HG03354 (cell line): ENCODE measurements around the gene SFRP2.
A peak's percentile ranks its signal among the peaks of the same experiment; 100 is the strongest.

ENCODE experiments used
- ATAC-seq: cut with Tn5 transposase; IDR thresholded peaks from one replicate; pipeline ENCODE4 v1.9.1; 2021; ENCODE audit warnings: mild to moderate bottlenecking; ENCODE audit not compliant: unreplicated experiment, poor library complexity, severe bottlenecking

Gene SFRP2

DNA sequence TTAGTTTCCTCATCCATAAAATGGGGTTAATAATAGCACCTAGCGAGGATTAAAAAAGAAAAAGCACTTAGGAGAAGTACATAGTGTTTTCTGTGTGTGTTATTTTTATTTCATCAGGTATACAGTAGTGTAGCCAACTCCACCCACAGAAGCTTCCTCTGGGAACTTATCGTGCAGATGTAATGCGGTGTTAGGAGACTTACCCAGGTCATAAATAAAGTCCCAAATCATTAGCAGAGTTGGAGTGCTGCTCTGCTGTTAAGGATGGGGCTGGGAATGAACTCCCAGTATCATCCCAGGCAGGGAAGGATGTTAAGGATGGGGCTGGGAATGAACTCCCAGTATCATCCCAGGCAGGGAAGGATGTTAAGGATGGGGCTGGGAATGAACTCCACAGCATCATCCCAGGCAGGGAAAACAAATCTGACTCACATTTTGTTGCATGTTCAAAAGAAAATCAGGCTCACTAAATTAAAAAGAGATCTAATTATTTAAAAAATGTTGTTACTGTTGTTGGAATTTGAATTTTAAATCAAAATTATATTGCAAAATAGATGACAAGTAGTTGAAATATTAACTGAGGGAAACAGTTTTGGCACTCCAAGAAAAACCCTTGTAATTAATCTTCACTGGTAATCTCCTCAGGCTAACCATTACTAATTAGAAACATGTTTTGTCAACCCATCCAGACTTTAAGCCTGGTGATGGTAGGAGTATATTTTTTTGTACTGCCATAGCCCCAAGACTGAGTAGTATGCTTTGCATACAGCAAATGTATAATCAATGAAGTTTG, 10.2 kb upstream of the SFRP2 start:
- no peak for ATAC-seq

DNA sequence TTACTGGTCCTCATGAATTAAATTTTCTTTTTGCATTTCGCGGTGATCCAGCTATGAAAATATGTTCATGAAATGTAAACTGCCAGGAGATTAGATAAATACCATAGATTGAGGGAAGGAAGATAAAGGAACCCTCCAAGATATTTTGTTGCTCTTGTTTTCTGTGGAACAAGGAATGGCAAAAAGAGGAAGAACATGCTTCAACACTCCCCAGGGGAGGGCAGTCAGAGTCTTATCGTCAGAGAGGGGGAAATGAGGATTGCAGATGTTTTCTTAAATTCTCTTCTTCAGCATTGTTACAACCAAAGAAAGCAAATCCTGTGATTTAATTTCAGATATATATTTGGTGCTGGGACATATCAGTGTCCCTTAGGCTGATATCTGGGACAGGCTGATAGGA, 9.5 kb upstream of the SFRP2 start:
- ATAC-seq: no peak

DNA sequence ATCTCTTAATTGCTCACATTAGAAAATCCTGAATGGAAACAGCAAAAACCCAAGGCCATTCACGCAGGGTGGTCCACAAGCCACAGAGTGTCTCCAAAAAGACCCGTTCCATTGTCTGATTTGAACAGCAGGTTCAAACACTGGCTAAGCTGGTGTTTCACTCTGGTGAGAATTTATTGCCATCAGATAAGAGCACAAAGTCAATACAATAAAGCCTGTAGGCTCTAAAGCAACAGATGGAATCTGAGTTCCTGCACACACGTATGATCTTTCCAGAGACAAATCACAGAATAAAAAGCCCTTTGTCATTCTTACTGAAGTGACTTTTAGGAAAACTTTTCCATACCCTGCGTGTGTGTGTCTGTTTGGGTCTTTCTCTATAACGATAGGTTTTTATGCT, 5.1 kb upstream of the SFRP2 start:
- no peak for ATAC-seq

GRCh38 chr4:153792618-153793247, 3.9 kb upstream of the SFRP2 start:
- ATAC-seq: no peak

DNA sequence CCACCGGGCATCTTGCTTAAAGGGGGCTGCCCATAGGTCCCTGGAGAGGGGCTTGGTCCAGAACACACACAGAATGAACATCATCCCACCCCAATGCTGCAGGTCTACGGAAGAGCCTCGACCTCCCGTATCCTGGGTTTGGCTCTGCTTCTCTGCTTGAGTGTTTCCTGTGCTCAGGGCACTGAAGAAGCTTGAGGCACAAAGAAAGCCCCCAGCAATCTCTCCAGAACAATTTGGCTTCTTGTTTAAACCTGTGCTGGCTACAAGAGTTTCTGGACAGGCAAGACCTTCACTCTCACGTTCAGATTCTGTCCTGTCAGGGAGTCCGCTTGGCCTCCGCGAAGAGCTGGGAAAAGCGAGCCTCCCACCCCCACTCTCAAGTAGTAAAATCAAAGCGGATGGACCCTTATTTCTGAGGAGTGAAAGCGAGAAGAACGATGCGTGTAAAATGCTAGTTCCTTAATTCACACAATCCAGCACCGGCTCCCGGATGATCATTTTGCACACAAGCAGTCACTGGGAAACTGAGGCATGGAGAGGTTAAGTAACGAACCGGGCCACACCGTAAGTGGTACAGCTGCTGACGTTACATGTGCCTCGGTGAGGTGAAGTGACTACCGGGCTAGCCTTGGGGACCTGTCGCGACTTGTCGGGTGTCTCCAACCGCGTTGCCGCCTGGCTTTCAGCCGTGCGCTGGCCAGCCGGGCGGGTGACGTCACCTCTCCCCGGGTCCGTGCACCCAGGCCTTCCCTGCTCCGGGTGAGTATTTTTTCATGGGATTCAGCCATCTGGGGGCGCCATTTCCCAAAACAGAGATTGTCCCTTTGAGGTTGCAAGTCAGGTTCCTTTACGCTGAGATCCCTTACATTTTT, 3.1 kb upstream of the SFRP2 start:
- ATAC-seq: no peak

- no peak for ATAC-seq
These were observed 2.2 kb upstream of the SFRP2 start for GRCh38 chr4:153790962-153791551.

DNA sequence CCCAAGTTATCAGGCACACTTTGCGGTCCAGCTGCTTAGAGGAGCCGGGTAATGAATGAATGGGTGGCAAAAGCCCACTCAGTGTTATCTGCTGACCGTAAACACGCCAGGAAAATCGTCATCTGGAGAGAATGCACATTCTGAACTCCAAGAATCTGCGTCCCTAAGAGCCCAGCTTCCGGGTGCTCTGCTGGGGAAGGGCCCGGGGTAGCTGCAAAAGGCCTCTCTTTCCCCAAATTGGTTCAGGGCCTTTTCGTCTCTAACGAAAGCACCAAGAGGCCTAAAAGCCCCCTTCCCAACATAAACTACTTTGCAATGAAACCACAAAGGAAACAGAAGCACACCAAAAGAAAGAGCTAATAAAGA, 1.6 kb upstream of the SFRP2 start:
- ATAC-seq: no peak

- no peak for ATAC-seq
These were observed 1.0 kb upstream of the SFRP2 start for GRCh38 chr4:153789741-153790499.

DNA sequence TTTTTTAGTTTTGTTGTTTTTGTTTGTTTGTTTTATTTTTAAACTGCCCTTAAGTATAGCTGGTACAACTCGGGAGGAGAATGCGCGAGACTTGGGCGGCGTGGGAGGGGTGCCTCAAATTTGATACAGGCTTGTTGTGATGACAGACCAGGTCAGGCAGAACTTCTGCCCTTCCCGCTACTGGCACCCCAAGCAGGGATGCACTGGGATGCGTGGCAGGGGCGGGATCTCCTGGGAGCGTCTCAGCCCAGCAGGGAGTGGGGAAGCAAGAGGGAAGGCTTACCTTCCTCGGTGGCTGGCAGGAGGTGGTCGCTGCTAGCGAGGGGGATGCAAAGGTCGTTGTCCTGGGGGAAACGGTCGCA, 851 bp downstream of the SFRP2 start:
- no peak for ATAC-seq

DNA sequence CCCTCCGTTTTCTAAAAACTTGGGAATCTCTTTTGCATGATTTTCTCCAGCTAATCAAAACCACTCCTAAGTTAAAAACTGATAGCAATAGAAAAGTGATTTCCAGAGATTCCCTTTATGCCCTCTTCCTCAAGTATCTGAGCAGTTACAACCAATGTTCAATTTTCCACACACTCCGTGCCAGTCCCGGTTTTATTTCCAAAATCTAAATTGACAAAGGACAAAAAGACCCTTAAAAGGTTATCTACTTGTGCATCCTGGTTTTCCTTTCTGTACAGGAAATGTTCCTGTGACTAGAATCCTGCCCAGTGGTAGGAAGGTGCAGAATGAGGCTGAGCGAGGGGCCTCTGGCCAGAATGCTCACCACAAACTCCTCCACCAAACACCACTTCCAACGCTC, 1.3 kb downstream of the SFRP2 start:
- ATAC-seq: no peak

- no peak for ATAC-seq
These were observed 1.8 kb downstream of the SFRP2 start for GRCh38 chr4:153787061-153787560.

- no peak for ATAC-seq
These were observed 2.8 kb downstream of the SFRP2 start for GRCh38 chr4:153785910-153786721.

- ATAC-seq: no peak
These were observed 4.7 kb downstream of the SFRP2 start for GRCh38 chr4:153784166-153784699.

GRCh38 chr4:153782581-153782980, 6.3 kb downstream of the SFRP2 start:
- no peak for ATAC-seq

- no peak for ATAC-seq
These were observed 7.0 kb downstream of the SFRP2 start for GRCh38 chr4:153781717-153782416.

DNA sequence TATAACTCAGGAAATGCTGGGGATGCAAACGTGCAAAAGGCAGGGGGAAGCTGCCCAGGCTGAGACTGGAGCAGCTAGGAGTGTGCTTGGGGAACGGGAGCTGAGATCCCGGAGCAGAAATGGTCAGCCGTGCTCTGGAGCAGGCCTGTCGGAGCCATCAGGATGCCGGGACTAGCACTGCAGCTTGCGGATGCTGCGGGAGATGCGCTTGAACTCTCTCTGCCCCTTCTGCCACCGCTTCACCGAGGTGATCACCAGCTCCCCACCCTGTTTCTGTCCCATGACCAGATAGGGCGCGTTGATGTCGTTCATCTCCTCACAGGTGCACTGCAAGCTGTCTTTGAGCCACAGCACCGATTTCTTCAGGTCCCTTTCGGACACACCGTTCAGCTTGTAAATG, 7.6 kb downstream of the SFRP2 start:
- ATAC-seq: no peak

DNA sequence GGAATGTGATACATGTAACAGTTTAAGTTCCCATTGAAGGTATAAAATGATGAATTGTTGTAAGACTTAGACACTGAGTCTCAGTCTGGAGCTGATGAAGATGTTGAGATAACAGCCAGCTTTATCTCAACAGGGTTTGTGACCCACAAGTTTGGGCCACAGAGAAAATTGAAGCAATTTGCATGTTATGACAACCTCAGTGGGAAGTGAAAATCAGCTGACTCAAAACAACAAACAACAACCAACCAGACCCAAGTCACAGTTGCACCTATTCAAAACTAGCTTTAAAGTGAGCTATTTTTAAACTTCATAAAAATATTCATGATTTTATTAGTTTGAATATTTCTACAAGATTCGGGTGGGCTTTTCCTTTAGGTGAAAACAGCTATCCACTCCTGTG, 8.0 kb downstream of the SFRP2 start:
- ATAC-seq: peak; percentile 89

DNA sequence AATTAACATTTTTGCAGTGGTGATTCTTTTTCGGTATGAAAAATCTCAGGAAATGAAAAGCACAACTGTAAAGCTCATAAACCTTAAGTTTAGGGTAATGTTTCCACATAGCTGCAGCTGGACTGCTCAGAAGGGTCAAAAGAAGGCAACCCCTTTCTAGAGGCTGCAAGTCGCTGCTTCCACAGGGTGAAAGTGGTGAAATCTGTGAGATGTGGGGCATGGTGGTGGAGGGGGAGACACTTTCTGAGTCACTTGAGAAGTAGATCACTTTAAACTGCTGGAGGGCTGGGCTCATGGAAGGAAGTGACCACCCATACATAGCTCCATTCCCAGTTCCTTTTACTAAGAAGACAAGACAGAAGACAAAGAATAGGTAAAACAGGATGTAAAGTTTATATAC, 8.7 kb downstream of the SFRP2 start:
- ATAC-seq: no peak
